Measurements from ENCODE around the gene NRIP1. TPM values are rescaled to one million over a fixed set of nuclear protein-coding genes. Genes with fewer than 3 reads are reported as not detected.
A peak's percentile ranks its signal among the peaks of the same experiment; 100 is the strongest.

The NRIP1 gene
- total and polyA plus RNA-seq, 2 of the 13 experiments (the other 11 are each of a cell fraction or from before 2014, with no cell fraction given): 21.0 to 69.0 TPM

DNA sequence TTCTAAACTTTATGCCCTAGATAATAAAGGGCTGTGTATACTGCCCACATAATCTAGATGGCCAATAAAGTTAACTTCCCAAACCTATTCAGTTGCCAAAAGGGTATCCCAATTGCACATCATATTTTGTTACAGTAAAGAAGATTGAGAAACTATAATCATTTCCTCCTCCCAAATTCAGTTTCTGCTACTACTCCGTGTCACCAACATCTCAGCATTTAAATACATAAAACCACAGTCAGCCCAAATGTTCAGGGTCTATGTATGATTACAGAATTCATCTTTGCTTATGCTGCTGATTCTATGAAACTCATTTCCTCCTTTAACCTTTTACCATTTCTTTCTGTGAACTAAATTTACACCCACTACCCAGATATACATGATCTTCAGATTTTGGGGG lies 28.6 kb downstream of the NRIP1 start:
- Histone ChIP-seq H3K79me2 (ENCODE audit: insufficient read depth, low read length) (peaks cover 97% of the 10 kb centered on the region), H4K20me1 (ENCODE audit: insufficient read depth, low read length) (peaks cover 63% of the 10 kb centered on the region), H3K27me3 (ENCODE audit: control insufficient read depth in 1 of 2, insufficient read depth in 2 of 2, low read length in 2 of 2) (no peaks in the 10 kb centered on the region), H3K9me3 (ENCODE audit: low read length) (no peaks in the 10 kb centered on the region), H3K27ac (ENCODE audit: extremely low read length, insufficient read depth, low read length) (no peak overlapping the region), H3K4me3 (replicated peaks in 1 of 3; ENCODE audit: insufficient read depth in 1 of 3, low read depth in 2 of 3, low read length in 3 of 3) (no peak overlapping the region), H3K4me2 (ENCODE audit: low read depth, low read length) (no peak overlapping the region), H3K36me3 (replicated peaks in 1 of 2; ENCODE audit: control insufficient read depth in 1 of 2, insufficient read depth in 2 of 2, low read length in 2 of 2) (peaks cover 2 to 36% of the 10 kb centered on the region in 2 experiments; a peak in 3 of 5 replicates), H2AFZ (ENCODE audit: low read length) (no peak overlapping the region), H3K9ac (ENCODE audit: insufficient read depth, low read depth, low read length) (no peak overlapping the region), H3K4me1 (ENCODE audit: insufficient read depth, low read length) (peaks cover 10% of the 10 kb centered on the region)
- in situ Hi-C loops (cut with HindIII; ENCODE audit: extremely low pct_ligation_motif_present, low pct_unique_long_range_greater_than_20kb): no loop called here
- no TSS peak for BruUV-seq (replicated peaks)
- intact Hi-C loops (cut with micrococcal nuclease; ENCODE audit: unreplicated experiment): no loop called here
- ATAC-seq (no peak), FAIRE-seq (no peak), DNase-seq (ENCODE audit: low spot score) (no peak)
- ChIA-PET POLR2A (no interaction called here), CTCF (ENCODE audit: low intra/inter-chr PET ratio, low total read pairs) (no interaction called here)
- WGBS (ENCODE audit: low lambda C conversion rate): 96% methylated on average over 1 of the region's 1 CpG
- no peak for TF ChIP-seq GATAD2A (CRISPR knock-in tag; IDR thresholded peaks at IDR 0.05)
- TF ChIP-seq ZNF160 (CRISPR knock-in tag; IDR thresholded peaks at IDR 0.05): no peak
- no peak for TF ChIP-seq ZNF7 (CRISPR knock-in tag; IDR thresholded peaks at IDR 0.05)
- no peak for TF ChIP-seq ZNF614 (CRISPR knock-in tag; IDR thresholded peaks at IDR 0.05; ENCODE audit: borderline replicate concordance)
- TF ChIP-seq ZNF143 (CRISPR knock-in tag; IDR thresholded peaks at IDR 0.05): no peak
- peak; percentile 78 for TF ChIP-seq RBM22 (optimal IDR thresholded peaks at IDR 0.05; ENCODE audit: low read length)
- no peak for TF ChIP-seq FOXO1 (CRISPR knock-in tag; IDR thresholded peaks at IDR 0.05)
- no peak for TF ChIP-seq ZNF879 (CRISPR knock-in tag; IDR thresholded peaks at IDR 0.05)

DNA sequence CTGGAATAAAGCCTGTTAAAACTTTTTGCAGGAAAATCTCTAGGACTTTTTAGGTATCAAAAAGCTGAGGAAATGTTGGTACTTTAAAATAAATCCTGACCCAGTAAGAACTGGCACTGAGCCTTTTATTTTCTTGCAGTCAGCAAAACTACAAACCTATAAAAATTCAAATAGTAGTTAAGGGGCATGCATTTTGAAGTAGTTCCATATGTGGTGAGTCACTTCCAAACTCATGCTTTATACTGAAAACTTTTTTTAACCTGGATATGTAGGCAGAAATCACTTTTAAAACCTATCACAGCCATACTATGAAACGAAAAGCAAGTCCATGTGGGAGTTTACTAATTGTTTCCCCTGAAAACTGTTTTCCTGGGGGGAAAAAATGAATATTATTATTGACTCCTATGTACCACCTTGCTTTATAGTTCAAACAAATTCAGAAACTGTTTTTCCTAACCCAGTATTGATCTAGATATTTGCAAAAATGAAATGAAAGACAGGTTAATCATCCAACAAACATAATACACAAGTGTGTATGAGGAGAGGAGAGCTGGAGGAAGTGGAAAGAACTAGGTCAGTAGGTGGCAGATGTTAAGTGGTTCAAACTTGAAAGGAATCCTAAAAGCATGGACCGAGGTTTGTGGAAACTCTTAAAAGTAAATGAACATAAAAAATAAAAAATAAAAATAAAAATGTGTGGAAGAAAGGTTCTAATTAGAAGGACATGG lies 30.5 kb downstream of the NRIP1 start:
- no peaks in the 10 kb centered on the region for H3K9me3 ChIP-seq (ENCODE audit: low read length)
- ATAC-seq (no peak), FAIRE-seq (no peak), DNase-seq (ENCODE audit: low spot score) (no peak)
- peaks cover 97% of the 10 kb centered on the region for H3K79me2 ChIP-seq (ENCODE audit: insufficient read depth, low read length)
- 93% methylated on average over 2 of the region's 2 CpGs for WGBS (ENCODE audit: low lambda C conversion rate)
- no peak overlapping the region for H3K4me2 ChIP-seq (ENCODE audit: low read depth, low read length)
- POLR2A ChIA-PET: no interaction called here
- H2AFZ ChIP-seq (ENCODE audit: low read length): no peak overlapping the region
- no peak overlapping the region for H3K27ac ChIP-seq (ENCODE audit: extremely low read length, insufficient read depth, low read length)
- no TSS peak for BruUV-seq (replicated peaks)
- no peaks in the 10 kb centered on the region for H3K27me3 ChIP-seq (ENCODE audit: control insufficient read depth in 1 of 2, insufficient read depth in 2 of 2, low read length in 2 of 2)
- H4K20me1 ChIP-seq (ENCODE audit: insufficient read depth, low read length): peaks cover 67% of the 10 kb centered on the region
- intact Hi-C loops (cut with micrococcal nuclease; ENCODE audit: unreplicated experiment) (no loop called here), in situ Hi-C loops (cut with HindIII; ENCODE audit: extremely low pct_ligation_motif_present, low pct_unique_long_range_greater_than_20kb) (no loop called here)
- H3K4me1 ChIP-seq (ENCODE audit: insufficient read depth, low read length): peaks cover 10% of the 10 kb centered on the region
- H3K9ac ChIP-seq (ENCODE audit: insufficient read depth, low read depth, low read length): no peak overlapping the region
- CTCF ChIA-PET (ENCODE audit: low intra/inter-chr PET ratio, low total read pairs): no interaction called here
- H3K4me3 ChIP-seq (replicated peaks in 1 of 3; ENCODE audit: insufficient read depth in 1 of 3, low read depth in 2 of 3, low read length in 3 of 3): no peak overlapping the region
- peaks cover 4 to 36% of the 10 kb centered on the region in 2 experiments; a peak in 3 of 5 replicates for H3K36me3 ChIP-seq (replicated peaks in 1 of 2; ENCODE audit: control insufficient read depth in 1 of 2, insufficient read depth in 2 of 2, low read length in 2 of 2)
- TF ChIP-seq SMARCE1 (IDR thresholded peaks at IDR 0.05; ENCODE audit: borderline replicate concordance) (no peak), SRSF1 (optimal IDR thresholded peaks at IDR 0.05; ENCODE audit: low read depth, low read length) (no peak), ZFY (CRISPR knock-in tag; IDR thresholded peaks at IDR 0.05) (no peak), ZNF230 (CRISPR knock-in tag; IDR thresholded peaks at IDR 0.05) (no peak), PHF21A (CRISPR knock-in tag; IDR thresholded peaks at IDR 0.05) (no peak), ZNF12 (CRISPR knock-in tag; IDR thresholded peaks at IDR 0.05) (peak; percentile 70; the same call in 1 of the 2 replicates), MAFF (IDR thresholded peaks at IDR 0.05; ENCODE audit: low read depth, low read length) (0 out of 2 replicates have a peak, but pooled peaks have one; percentile 16), ZNF839 (CRISPR knock-in tag; IDR thresholded peaks at IDR 0.05; ENCODE audit: borderline replicate concordance) (no peak), FLYWCH1 (CRISPR knock-in tag; IDR thresholded peaks at IDR 0.05) (no peak), MAFK (conservative IDR thresholded peaks at IDR 0.05 in 1 of 2, IDR thresholded peaks at IDR 0.05 in 1 of 2; ENCODE audit: low read length in 2 of 2) (peak; percentile 27 to 49; a peak in 3 of 4 replicates), ZNF761 (CRISPR knock-in tag; conservative IDR thresholded peaks at IDR 0.05) (no peak)
- TF ChIP-seq, protein P1, sequence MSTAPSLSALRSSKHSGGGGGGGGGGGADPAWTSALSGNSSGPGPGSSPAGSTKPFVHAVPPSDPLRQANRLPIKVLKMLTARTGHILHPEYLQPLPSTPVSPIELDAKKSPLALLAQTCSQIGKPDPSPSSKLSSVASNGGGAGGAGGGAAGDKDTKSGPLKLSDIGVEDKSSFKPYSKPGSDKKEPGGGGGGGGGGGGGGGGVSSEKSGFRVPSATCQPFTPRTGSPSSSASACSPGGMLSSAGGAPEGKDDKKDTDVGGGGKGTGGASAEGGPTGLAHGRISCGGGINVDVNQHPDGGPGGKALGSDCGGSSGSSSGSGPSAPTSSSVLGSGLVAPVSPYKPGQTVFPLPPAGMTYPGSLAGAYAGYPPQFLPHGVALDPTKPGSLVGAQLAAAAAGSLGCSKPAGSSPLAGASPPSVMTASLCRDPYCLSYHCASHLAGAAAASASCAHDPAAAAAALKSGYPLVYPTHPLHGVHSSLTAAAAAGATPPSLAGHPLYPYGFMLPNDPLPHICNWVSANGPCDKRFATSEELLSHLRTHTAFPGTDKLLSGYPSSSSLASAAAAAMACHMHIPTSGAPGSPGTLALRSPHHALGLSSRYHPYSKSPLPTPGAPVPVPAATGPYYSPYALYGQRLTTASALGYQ (CRISPR knock-in tag; IDR thresholded peaks at IDR 0.05): no peak

All from HepG2 (cell line).